ENCODE results near the gene MYO9A.

GRCh38 chr15:72135719-72136118 lies 17.8 kb upstream of the MYO9A start:
- TF ChIP-seq CTCF (IDR thresholded peaks at IDR 0.05) (no peak), POLR2A (IDR thresholded peaks at IDR 0.05) (no peak)

All from body of pancreas (tissue), 4 donors.